Measurements from ENCODE around the gene SMCO3.

Gene SMCO3

DNA sequence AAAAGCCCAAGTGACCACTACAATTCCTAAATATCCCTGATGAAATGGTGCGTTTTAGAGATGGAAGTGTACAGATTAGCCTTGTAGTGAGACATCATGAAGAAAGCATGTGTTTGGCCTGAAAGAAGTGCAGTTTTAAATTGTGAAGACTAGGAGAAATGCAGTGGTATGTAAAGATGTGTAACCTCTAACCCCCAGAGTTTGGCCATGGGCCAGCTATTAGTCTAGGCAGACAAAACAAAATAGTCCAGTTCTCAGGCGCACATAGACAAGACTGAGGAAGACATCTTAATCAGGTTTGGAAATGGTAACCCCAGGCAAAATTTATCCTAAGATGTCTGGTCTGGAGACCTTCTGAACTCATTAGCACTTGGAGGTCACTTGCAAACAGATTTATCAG, 34.1 kb downstream of the SMCO3 start:
- peaks cover 10% of the 10 kb centered on the region for H3K36me3 Mint-ChIP-seq (ENCODE audit: low read depth)
- peaks cover 21% of the 10 kb centered on the region for H3K4me1 Mint-ChIP-seq
- no peaks in the 10 kb centered on the region for H3K9me3 Mint-ChIP-seq
- TF ChIP-seq, protein P1, sequence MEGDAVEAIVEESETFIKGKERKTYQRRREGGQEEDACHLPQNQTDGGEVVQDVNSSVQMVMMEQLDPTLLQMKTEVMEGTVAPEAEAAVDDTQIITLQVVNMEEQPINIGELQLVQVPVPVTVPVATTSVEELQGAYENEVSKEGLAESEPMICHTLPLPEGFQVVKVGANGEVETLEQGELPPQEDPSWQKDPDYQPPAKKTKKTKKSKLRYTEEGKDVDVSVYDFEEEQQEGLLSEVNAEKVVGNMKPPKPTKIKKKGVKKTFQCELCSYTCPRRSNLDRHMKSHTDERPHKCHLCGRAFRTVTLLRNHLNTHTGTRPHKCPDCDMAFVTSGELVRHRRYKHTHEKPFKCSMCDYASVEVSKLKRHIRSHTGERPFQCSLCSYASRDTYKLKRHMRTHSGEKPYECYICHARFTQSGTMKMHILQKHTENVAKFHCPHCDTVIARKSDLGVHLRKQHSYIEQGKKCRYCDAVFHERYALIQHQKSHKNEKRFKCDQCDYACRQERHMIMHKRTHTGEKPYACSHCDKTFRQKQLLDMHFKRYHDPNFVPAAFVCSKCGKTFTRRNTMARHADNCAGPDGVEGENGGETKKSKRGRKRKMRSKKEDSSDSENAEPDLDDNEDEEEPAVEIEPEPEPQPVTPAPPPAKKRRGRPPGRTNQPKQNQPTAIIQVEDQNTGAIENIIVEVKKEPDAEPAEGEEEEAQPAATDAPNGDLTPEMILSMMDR (IDR thresholded peaks at IDR 0.05; ENCODE audit: unreplicated experiment in 3 of 3) = no peak
- H3K4me3 Mint-ChIP-seq = no peak overlapping the region
- no peaks in the 10 kb centered on the region for H3K27me3 Mint-ChIP-seq (ENCODE audit: low read depth)
- peak overlapping the region in 1 of 3 experiments; percentile 2 for H3K27ac Mint-ChIP-seq

DNA sequence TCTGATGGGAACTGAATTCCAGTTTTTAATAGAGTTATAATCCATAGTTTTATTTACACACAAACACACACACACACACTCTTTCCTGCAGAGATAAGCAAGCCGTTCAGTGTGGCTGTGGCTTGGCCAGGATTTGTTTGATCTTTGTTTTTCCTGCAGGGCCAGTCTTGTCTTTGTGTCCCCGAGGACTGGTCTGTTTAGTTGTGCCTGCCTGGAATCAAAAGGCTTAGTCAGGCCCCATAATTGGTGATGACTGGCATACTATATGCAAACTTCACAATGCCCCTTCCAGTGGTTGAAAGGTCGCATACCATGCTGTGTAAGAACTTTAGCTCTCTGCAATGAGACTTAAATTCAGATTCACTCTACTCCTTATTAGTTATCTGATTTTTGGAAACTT, 36.7 kb downstream of the SMCO3 start:
- TF ChIP-seq, protein P1 (IDR thresholded peaks at IDR 0.05; ENCODE audit: unreplicated experiment in 3 of 3) = no peak
- no peaks in the 10 kb centered on the region for H3K36me3 Mint-ChIP-seq (ENCODE audit: low read depth)
- H3K27me3 Mint-ChIP-seq (ENCODE audit: low read depth) = no peaks in the 10 kb centered on the region
- peak overlapping the region in 2 of 3 experiments; percentile 95 to 100 for H3K27ac Mint-ChIP-seq
- H3K4me3 Mint-ChIP-seq = peak overlapping the region in 1 of 3 experiments; percentile 95
- no peaks in the 10 kb centered on the region for H3K9me3 Mint-ChIP-seq
- peaks cover 27% of the 10 kb centered on the region for H3K4me1 Mint-ChIP-seq

DNA sequence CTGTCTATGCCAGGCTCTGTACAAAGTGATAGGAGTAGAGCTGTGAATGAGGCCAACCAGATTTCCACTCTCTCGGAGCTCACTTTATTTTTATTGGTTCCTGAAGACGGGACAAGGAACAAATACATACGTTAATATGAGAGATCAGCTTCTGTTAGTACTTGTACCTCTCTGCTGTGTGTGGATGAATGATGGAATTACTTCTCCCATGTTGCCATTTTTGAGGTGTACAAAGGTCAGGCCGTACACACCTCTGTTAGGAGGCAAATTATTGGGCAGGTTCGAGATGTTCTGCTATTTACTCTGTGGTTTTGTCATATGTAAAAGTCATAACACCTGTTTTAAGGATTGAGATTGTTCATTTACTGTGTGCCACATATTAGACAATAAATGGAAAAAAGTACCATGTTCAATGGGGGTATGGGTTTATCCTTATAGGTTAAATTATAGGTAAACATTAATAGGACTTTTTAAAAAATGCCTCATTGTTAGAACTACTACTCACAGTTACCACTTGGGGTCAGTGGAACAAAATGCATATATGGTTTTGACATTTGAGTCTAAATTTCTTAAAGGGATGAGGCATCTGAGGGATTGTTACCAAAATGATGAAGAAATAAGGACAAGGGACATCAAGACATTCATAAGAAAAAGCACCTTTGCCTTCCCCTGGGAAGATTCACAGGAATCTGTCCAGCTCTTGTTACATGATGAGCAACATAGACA, 37.6 kb downstream of the SMCO3 start:
- TF ChIP-seq, protein P1 (IDR thresholded peaks at IDR 0.05; ENCODE audit: unreplicated experiment in 3 of 3) = peak; percentile 16 to 33 (median 32)
- Mint-ChIP-seq H3K4me3 (peak overlapping the region; percentile 95 to 99 (median 97)), H3K27ac (peak overlapping the region; percentile 95 to 100 (median 98)), H3K36me3 (ENCODE audit: low read depth) (no peaks in the 10 kb centered on the region), H3K9me3 (no peaks in the 10 kb centered on the region), H3K4me1 (peaks cover 33% of the 10 kb centered on the region), H3K27me3 (ENCODE audit: low read depth) (no peaks in the 10 kb centered on the region)

DNA sequence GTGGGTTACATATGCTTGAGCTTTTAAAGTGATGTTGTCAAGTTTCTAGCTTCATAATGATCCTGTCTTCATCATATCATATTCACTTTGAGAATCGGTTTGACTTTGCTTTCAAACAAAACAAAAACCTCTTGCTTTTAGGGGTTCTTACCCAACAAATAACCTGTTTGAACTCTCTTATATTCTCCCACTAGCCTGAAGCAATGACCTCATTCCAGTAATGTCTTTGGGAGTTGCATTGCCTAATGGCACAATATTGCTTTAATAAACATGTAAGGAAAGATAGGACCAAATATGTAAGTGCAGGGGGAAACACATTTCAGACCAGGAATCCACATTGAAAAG, 38.4 kb downstream of the SMCO3 start:
- peaks cover 38% of the 10 kb centered on the region for H3K4me1 Mint-ChIP-seq
- H3K36me3 Mint-ChIP-seq (ENCODE audit: low read depth) = no peaks in the 10 kb centered on the region
- H3K27me3 Mint-ChIP-seq (ENCODE audit: low read depth) = no peaks in the 10 kb centered on the region
- peak overlapping the region; percentile 95 to 99 (median 97) for H3K4me3 Mint-ChIP-seq
- peak overlapping the region; percentile 95 to 100 (median 98) for H3K27ac Mint-ChIP-seq
- no peaks in the 10 kb centered on the region for H3K9me3 Mint-ChIP-seq
- TF ChIP-seq, protein P1 (IDR thresholded peaks at IDR 0.05; ENCODE audit: unreplicated experiment in 3 of 3) = no peak

DNA sequence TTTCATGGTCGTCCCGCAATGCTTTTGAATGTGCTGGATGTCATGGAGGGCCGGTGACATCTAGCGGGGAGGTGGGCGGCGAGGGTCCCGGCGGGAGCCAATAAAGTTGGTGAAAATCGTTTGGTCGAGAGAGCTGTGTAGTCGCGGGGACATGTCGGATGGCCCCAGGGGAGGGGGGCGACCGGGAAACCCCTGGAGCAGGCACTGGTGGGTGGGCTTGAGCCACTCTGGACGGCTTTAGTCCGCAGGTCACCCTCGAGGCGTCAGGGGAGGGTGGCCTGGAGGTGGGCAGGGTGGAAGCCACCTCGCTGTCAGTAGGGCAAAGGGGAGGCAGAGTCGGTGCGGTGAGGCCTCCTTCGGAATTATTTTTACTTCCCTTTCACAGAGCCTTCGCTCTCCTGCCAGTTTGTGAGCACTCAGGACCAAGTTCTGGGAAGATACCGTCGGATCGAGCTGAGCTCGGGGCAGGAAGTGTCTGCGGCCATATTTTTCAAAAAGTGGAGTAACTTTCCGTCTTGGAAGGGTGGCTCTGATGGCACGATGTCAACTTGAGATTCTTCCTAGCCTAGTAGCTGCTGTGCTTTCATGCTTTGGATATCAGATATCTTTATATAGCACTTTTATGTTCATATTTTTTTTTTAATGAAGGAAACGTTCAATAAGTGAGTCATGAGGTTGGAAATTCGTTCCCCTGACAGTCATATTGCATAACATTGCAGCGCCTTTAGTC, 38.9 kb downstream of the SMCO3 start:
- H3K9me3 Mint-ChIP-seq = no peaks in the 10 kb centered on the region
- H3K27ac Mint-ChIP-seq = peak overlapping the region; percentile 95 to 100 (median 98)
- H3K27me3 Mint-ChIP-seq (ENCODE audit: low read depth) = no peaks in the 10 kb centered on the region
- peak overlapping the region; percentile 95 to 99 (median 97) for H3K4me3 Mint-ChIP-seq
- no peaks in the 10 kb centered on the region for H3K36me3 Mint-ChIP-seq (ENCODE audit: low read depth)
- TF ChIP-seq, protein P1 (IDR thresholded peaks at IDR 0.05; ENCODE audit: unreplicated experiment in 3 of 3) = no peak
- H3K4me1 Mint-ChIP-seq = peaks cover 38% of the 10 kb centered on the region
